Body of pancreas (tissue), 4 donors: ENCODE results near the gene TAF8.

Experiments
- CTCF ChIP-seq, 7 experiments: fragments of 450-650 bp in 4 of 7; fragments of 200-600 bp in 3 of 7; sonication (generic) in 3 of 7; IDR thresholded peaks; one replicate each; pipeline ENCODE4 v1.5.1; 2016 to 2019; ENCODE audit warnings: antibody characterized with exemption in 7 of 7
- POLR2A ChIP-seq, 3 donors: fragments of 450-650 bp; IDR thresholded peaks; one replicate each; pipeline ENCODE4 v1.6.1; 2016; ENCODE audit warnings: antibody characterized with exemption in 3 of 3, mild to moderate bottlenecking in 2 of 3

DNA sequence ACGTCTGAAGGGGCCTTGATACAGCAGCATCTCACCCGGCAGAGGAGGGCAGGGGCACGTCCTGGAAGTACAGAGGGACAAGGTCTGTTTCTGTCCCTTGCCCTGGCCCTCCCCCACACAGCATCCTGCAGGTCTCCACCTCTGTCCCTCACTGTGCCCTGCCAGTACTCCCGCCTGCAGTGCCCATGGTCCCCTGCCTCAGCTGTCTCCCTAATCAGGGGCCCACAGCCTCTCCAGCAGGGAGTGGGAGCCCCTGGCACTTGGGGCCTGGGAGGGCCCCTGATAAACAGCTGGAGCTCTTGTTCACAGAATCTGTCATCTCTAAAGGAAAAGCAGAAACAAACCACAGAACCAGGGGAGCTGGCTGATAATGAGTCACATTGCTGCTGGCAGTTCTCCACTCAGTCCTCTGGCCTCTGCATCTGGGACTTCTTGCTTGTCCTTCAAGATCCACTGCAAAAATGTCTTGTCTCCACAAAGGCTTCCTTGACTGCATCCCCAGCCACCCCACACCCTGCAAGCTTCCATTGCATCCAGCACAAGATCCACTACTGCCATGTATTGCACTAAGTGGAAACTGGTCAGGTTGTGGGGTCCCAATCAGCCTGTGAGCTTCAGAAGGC is 33.2 kb upstream of the TAF8 start:
- TF ChIP-seq POLR2A (IDR thresholded peaks at IDR 0.05) (no peak), CTCF (IDR thresholded peaks at IDR 0.05) (no peak)
